HFF-Myc (cell line): ENCODE measurements around the gene GALNT5.
"Not testable (repeated sequence)": the region's sequence is repeated elsewhere in the genome, so short reads cannot be mapped to it uniquely, and the experiment has no call there.

ENCODE experiments used
- DNase-seq: peaks from one replicate; pipeline ENCODE4 v3.0.0-alpha.2; 2011; ENCODE audit warnings: low read depth; ENCODE audit errors: extremely low read depth
- H3K4me3 ChIP-seq: replicated peaks from 2 replicates; pipeline ENCODE4 v1.5.1; 2011; ENCODE audit warnings: low read depth, mild to moderate bottlenecking, control low read depth, low read length
- TF ChIP-seq, protein P1 (sequence below): IDR thresholded peaks from 2 replicates; pipeline ENCODE4 v1.5.1; 2012; ENCODE audit warnings: mild to moderate bottlenecking, low read depth, low read length, control low read depth; ENCODE audit errors: missing control alignments

Gene GALNT5

DNA sequence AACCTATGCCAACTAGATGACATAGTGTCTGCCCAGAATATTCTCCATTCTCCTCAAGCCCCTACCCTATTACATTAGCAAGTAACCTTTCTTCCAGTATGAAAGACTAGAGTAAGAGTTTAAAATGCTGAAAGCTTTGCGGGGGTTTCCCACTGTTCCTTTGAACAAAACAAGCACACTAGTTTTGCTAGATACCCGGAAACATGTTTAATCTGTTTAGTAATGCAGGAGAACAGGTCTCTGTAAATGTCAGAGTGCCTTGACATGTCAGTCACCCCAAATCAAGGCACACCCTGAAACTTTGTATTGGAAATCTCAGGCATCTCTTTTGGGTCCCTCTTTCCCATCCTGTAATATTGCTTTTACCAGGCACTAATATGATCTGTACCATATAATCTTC lies 11.6 kb downstream of the GALNT5 start:
- TF ChIP-seq, protein P1, sequence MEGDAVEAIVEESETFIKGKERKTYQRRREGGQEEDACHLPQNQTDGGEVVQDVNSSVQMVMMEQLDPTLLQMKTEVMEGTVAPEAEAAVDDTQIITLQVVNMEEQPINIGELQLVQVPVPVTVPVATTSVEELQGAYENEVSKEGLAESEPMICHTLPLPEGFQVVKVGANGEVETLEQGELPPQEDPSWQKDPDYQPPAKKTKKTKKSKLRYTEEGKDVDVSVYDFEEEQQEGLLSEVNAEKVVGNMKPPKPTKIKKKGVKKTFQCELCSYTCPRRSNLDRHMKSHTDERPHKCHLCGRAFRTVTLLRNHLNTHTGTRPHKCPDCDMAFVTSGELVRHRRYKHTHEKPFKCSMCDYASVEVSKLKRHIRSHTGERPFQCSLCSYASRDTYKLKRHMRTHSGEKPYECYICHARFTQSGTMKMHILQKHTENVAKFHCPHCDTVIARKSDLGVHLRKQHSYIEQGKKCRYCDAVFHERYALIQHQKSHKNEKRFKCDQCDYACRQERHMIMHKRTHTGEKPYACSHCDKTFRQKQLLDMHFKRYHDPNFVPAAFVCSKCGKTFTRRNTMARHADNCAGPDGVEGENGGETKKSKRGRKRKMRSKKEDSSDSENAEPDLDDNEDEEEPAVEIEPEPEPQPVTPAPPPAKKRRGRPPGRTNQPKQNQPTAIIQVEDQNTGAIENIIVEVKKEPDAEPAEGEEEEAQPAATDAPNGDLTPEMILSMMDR: no peak
- no peak overlapping the region for H3K4me3 ChIP-seq
- no peak for DNase-seq

DNA sequence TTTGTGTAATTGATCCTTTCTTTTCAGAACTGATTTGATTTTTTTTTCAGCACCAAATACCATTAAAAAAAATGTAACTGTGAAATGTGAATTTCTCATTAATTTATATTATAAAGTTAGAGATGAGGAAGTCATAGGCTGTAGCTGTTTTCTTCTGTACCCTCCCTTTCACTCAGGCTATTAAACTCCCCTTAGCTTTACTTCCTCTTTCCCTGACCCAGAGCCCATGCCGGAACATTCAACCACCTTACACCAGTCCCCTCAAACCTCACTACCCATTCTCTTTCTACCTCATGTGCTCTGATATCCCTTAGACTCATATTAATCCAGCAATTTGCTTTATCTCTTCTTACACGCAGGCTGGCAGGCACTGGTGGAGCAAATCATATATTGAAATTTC lies 12.4 kb downstream of the GALNT5 start:
- no peak for DNase-seq
- TF ChIP-seq, protein P1: no peak
- H3K4me3 ChIP-seq: no peak overlapping the region

DNA sequence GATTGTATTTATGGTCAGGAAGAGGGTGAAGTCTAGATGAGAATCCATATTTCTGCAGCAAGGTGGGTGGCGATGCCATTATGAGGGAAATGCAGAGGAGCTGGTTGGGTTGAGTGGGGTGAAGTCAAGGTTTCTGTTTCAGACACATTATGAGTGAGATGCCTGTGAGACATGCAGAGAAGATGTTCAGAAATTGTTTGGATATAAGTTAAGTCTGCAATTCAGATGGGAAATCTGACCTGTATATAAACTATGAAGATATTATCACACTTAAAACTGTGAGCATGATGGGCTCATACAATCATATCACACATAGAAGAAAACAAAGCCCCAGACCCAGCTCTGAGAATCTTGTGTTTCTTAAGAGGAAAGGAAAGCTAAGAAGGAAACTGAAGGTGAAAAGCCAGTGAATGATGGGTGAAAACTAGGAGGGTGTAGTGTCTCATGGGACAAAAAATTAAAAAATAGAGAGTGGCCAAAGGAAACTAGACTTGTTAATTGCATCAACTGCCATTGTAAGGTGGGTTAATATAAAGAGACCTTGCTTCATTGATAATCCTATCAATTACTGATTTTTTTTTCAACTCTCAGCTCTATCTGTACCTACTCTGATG lies 14.2 kb downstream of the GALNT5 start:
- H3K4me3 ChIP-seq: no peak overlapping the region
- TF ChIP-seq, protein P1: no peak
- DNase-seq: no peak

DNA sequence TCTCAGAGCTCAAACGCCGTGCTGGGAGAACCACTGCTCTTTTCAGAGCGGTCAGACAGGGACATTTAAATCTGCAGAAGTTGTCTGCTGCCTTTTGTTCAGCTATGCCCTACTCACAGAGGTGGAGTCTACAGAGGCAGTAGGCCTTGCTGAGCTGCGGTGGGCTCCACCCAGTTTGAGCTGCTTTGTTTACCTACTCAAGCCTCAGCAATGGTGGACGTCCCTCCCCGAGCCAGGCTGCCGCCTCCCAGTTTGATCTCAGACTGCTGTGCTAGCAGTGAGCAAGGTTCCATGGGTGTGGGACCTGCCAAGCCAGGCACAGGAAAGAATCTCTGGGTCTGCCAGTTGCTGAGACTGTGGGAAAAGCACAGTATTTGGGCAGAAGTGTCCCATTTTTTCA lies 21.8 kb downstream of the GALNT5 start:
- H3K4me3 ChIP-seq, DNase-seq: not testable (repeated sequence)

DNA sequence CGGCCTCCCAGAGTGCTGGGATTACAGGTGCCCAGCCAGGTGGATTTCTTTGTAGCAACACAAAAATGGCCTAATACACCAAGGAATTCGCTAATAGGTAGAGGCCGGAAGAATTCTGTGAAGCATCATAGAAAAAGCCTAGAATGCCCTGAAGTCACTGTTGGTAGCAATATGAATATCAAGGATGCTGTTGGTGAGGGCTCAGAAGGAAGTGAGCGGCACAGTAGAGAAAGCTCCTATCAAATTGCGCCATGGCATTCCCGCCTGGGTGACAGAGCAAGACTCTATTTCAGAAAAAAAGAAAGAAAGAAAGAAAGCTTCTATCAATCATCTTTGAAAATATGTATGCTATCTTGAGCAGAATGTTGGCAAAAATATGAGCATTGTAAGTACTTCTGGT lies 23.8 kb downstream of the GALNT5 start:
- TF ChIP-seq, protein P1: no peak
- DNase-seq: no peak
- no peak overlapping the region for H3K4me3 ChIP-seq

DNA sequence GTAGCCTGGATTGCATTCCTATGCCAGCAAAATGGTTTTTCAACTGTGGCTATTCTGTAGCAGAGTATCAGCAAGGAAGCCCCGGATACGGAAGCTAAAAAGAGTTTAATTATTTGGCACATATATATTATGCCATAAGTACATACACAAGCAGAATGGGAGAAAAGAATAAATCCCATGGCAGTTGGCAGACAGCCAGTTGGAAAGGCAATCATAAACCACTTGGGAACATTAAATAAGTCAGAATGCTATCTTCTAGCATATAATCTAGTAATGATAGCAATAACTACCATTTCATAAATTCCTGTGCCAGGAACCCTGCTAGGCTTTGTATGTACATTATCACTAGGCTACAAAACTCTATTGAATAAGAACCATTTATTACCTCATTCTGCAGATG lies 26.0 kb downstream of the GALNT5 start:
- H3K4me3 ChIP-seq: no peak overlapping the region
- TF ChIP-seq, protein P1: no peak
- DNase-seq: no peak

DNA sequence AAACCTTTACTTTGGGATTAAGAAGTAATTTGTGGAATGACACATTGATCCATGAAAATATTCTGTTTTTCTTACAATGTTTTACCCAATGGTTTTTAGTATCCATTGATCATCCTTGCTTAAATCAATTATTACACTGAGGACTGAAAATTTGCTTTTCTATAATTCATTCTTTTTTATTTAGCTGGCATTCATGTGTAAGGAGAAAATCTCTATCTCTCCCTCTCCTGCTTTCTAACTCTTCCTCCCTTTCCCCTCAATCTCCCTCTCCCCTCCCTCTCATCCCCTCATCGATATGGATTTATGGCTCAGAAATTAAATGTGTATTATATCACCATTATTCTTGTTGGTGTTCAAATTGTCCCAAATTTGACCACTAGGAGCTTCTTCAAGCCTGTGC lies 29.7 kb downstream of the GALNT5 start:
- TF ChIP-seq, protein P1: no peak
- H3K4me3 ChIP-seq: no peak overlapping the region

DNA sequence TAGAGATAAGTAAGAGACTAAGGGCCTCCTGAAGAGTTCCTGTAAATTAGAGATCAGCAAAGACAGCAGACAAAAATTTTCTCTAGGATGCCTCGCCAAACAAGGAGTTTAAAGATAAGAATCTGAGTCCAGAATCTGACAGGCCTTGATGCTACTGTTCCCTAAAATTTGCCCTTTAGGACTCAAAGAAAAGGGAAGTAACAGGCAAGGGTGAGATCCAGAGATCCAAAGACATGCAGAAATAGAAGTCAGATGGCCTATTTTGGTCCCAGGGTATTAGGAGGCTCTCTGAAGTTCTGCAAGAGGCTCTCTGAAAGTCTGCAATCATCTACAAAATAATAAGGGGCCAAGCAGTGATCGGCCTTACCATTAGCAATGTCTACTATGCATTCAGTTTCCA lies 33.0 kb downstream of the GALNT5 start:
- no peak for DNase-seq
- TF ChIP-seq, protein P1: no peak
- no peak overlapping the region for H3K4me3 ChIP-seq

More for the DNA sequence above, 29.7 kb downstream of the GALNT5 start:
- no peak for DNase-seq
